ENCODE data around the gene GRK1.

- TF ChIP-seq CTCF (IDR thresholded peaks at IDR 0.05; ENCODE audit: insufficient read depth, low read length, poor library complexity, severe bottlenecking) (no peak), EZH2phosphoT487 (conservative IDR thresholded peaks at IDR 0.05; ENCODE audit: low read length) (no peak)
Observed at GRCh38 chr13:113667771-113668490, 912 bp downstream of the GRK1 start.

Measured in SU-DHL-6 (cell line).